Urothelium cell line (cell line): ENCODE measurements around the gene NAPB.

Experiments
- DNase-seq: peaks from one replicate; pipeline ENCODE4 v3.0.0; 2011; ENCODE audit warnings: low spot score, mixed read lengths
- FAIRE-seq: peaks from 2 replicates; lab custom pipeline; 2011; peaks lifted over from hg19 to GRCh38; lab: Jason Lieb, UNC

NAPB gene

DNA sequence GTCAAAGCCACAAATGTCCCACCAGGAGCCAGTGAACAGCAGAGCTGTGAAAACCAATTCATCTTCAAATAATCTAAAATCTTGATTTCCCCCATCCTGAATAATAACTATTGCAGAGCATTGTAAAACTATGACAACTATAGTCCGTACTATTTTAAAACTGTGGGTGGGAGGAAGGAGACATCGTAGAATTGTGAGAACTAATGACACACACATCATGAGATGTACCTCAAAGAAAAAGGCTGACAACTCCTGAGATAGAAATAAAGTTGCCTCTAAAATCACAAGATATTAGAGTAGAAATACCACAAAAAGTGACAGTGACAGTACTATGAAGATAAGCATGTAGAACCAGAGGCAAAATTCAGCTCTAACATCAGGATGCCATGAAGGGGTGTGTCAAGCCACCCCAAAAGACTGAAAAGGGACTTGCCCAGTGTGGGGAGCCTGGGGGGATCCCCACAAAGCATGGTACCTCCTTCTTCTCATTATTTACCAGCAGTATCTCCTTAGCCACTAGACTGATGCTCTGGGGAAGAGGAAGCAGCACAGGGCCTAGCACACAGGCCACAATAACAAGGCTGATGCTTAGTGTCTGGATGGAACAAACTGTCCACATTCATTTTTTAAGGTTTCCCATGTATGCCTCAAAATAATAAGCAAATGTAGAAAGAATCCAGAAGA, 13.4 kb downstream of the NAPB start:
- no peak for FAIRE-seq

DNA sequence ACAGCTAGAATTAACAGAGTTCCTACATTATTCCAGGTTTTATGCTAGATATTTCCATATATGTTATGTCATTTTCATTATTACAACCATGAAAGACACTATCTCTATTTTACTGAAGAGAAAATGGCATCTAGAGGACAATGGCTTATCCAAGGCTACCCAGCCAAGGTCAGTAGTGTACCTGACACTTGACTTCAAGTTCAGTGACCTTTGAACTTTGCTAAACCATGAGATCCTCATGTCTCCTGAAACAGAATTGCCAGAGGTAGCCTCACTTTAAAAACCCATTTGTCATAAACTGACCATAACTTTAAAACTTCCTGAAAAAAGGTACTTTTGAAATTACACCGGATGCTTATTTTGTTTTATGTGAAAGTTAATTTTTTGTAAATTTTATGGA, 14.4 kb downstream of the NAPB start:
- FAIRE-seq (no peak), DNase-seq (no peak)

More for the DNA sequence above, 13.4 kb downstream of the NAPB start:
- no peak for DNase-seq

DNA sequence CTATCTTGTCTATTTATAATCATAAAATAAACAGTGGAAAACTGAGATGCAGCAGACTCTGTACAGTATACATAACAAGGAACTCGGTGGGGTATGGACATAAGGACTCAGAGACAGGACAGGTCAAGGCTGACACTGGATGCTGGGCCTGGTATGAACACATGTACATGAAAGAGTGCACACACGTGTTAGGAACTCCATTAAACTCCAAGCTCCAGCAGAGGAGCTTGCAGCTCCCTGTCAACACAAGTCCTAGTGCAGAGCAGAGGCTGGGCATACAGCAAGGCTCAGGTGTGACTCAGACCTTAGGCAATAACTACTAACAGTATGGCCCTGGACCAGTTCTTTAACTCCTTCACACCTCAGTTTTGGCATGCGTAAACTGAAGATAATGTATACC, 17.1 kb downstream of the NAPB start:
- no peak for FAIRE-seq
- no peak for DNase-seq

DNA sequence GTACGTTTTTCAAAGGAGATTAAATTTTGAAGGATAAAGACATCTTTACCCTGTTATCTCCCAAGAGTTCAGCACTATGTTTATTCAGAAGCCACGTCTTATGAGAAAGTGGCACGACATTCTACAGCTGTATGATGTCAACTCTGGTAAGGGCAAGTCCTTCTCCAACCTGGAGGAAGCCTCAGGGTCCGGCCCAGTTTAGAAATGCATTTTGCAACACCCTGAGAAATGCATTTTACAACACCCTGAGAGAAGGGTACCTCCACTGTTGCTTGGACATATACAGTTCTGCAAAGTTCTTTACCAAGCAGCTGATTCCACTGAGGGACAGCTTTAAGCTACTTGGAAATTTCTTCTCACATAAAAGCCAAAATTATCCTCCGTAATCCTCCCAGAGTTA, 17.5 kb downstream of the NAPB start:
- no peak for FAIRE-seq
- DNase-seq = no peak

DNA sequence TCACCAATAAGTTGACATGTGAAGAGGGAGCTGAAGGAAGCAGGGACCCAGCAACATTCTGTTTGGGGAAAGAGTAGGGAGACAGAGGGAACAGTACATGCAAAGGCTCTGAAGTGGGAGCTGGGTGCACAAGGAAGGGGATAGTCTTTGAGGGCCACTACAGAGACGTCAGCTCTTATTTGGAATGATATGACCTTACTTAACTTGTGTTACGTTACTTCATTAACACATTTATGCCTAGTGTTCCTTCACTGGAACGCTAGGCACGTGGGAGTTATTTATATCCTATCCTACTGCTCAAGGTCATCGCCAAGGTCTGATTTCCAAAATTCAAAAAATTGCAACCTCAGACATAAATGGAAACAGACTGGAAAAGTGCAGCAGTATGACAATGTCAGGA, 20.2 kb downstream of the NAPB start:
- DNase-seq (no peak), FAIRE-seq (no peak)

DNA sequence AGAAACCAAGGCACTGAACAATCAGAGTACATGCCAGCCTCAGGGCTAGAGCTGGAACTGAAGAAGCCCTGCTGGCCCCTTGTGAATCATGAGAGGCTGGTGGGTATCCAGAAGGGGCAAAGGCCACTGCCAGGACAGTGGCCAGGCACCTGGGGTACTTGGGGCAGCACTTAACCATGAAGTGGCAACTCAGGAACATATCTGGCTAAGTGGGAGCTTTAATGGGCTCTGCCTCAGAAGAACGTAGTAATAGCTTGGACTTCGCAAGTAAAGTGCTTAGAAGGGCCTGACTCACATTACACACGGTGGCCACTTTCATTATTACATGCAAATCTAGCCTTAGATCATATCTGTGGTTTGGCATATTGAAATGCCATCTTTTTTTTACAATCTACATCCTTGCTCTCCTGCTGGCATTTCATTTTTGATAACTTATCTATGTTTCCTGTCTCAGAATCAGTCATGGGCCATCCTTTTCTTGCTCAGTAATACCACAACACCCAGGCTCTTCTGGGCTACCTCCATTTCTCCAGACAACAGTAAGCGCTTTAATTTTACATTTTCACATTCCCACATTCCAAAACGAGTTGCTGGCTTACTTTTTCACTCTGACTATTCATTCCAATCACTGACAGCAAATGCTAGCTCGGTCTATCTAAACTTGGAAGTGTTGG, 21.6 kb downstream of the NAPB start:
- DNase-seq = no peak
- FAIRE-seq = no peak

DNA sequence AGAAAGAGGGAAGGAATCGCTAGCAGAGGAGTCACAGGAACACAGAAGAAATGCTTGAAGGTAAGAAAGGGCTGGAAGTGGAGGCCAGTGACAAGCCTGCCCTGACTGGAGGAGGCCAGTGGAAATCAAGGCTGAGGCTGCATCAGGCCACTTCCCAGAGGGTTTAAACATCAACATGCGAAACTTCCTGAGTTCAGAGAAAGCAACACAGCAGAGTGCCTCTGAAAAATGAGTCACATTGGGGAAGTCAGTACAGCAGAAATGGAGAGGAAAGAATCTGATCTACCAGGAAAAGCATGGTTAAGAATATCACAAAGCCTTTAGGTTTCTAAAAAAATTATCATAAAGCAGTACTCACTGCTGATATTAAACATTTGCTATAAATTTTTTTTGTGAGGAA, 23.3 kb downstream of the NAPB start:
- no peak for DNase-seq
- no peak for FAIRE-seq

DNA sequence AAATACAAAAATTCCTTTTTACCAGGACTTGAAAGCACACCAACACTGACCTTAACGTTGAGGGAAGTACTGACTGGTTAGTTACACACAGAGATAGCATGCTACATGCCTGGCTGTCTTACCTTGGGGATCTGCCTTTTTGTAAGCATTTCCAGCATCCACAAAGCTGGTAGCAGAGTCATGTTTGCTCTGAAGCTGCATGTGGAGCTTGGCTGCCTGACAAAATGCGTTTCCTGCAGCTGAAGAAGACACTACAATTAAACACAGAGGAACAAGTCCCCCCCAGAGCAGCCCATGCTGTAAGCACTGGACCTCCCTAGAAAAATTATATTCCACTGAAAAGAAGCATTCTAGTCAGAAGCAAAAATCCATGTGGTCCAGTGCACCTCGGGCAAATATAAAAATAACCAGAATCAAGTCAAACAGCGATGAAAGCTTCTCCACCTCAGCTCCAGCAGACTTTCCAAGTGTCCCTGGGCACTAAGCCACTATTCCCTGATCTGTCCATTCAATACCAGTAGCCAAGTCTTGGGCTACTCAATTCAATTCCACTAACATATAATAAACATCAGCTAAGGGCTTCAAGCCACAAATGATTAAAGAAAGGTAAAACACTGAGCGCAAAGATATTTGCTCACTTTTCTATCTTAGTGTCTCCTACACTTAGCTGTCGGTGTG, 24.2 kb downstream of the NAPB start:
- FAIRE-seq (no peak), DNase-seq (no peak)

DNA sequence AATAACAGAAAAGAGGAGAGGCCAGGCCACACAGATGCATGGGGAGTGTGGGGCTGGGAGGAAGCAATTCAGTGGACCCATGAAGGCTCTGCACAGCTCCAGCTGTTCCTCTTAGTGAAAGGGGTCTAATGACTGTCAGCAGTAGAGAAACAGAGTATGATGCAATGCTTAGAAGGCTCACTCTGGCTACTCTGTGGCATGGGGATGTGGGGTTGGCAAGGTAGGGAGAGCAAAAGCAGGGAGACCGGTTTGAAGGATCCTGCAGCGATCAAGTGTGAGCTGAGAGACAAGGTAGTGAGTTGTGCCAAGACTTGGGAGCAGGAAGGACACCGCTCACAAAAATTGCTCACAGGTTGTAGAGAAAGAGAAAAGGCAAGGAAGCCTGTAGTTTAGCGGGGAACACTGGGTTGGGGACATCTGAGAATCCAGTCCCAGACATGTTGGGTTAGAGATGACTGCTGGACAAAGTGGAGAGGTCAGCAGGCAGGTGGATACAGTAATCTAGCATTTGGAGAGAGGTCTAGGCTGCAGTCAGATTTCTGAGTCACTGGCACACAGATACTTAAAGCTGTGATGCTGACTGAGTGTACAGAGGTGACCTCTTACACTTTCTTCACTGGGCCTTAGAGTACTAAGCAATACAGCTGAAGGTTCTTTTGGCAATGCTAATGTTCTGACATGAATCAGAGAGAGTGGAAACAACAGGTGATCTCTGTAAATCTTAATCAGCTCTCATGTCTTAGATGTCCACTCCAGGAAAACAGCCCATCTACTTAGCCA, 27.1 kb downstream of the NAPB start:
- FAIRE-seq = no peak

DNA sequence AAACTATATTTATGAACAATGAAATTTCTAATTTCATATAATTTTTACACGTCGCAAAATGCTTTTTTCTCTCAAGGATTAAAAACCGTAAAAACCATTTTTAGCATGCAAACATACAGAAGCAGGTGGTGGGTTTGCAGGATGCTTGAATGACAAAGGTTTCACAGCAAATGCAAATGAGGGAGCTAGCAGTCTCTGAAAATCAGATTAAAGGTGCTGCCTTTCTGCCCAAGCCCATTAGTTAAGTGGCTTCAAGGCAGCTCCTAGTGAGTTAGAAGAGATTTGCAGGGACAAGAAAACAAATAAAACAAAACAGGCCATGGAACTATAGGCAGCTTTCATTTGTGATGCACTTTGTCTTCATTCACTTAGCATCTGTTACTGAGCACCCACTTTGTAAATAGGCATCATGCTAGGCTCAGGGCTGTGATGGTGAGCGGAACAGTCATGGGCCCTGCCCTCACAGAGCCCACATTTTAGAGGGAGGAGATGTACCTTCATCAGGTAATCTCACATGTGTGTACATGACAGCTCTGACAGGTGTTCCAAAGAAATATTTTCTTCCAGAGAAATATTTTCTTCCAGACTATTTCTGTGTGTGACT, 29.5 kb downstream of the NAPB start:
- FAIRE-seq (no peak), DNase-seq (no peak)

More for the DNA sequence above, 27.1 kb downstream of the NAPB start:
- DNase-seq = no peak

DNA sequence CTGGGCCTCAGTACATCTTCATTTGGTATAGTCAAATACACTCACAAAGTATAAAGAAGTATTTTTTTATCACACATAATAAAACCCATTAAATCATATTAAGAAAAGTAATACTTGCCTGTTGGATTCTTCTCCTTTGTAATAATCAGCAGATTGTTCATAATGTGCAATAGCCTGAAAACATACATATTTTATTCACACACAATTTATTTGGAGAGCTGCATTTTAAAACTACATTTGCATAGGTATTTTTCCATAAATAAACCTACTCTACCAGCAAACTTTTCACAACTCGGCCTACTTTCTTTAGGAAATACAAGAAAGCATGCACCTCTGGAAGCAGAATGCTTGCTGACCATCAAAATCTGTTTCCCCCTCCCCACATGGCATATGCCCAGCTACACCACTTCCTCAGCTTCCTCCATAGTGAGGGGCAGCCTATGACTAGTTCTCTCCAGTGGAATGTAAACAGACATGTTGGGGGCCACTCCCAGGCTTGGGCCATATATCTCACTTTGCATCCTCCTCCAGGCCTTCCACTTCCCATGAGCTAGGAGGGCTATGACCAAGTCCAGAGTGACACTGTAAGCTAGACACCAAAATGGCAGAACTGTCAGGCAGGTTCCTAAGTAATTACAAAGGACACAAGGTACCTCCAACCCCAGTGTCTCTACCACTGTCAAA, 31.1 kb downstream of the NAPB start:
- no peak for FAIRE-seq
- DNase-seq = no peak

DNA sequence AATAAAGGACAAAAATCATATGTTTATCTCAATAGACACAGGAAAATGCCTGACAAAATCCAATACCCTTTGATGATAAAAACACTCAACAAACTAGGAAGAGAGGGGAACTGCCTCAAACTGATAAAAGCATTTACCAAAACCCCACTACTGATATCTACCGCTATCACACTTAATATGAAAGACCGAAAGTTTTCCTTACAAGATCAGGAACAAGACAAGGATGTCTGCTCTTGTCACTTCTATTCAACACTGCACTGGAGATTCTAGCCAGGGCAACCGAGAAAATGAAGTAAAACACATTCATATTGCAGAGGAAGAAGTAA, 34.2 kb downstream of the NAPB start:
- DNase-seq (no peak), FAIRE-seq (no peak)

DNA sequence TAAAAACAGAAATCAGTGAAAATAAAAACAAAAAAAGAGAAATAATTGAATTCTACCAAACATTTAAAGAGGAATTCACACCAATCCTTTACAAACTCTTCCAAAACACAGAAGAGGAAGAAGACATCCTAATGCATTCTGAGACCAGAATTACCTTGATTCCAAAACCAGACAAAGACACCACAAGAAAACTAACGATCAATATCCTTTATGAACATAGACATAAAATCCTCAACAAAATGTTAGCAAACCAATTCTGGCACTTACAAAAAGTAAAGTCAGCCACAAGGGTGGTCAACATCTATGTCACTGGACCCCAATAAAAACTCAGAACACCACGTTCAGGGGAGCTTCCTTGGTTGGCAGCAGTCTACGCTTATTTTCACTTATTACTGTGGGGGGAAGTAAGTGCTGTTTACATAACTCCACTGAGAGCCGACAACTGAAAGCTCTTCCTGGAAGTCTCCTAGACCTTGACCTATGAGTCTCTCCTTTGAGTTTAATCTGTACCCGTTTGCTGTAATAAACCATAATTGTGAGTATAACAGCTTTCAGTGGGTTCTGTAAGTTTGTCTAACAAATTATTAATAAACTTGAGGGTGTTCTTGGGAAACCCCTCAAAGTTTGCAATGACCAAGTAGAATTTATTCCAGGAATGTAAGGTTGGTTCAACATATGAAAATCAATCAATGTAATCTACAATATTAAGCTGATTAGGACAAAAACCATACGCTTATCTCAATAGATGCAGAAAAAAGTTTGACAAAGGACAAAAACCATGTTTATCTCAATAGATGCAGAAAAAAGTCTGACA, 34.8 kb downstream of the NAPB start:
- no peak for FAIRE-seq
- DNase-seq = no peak

DNA sequence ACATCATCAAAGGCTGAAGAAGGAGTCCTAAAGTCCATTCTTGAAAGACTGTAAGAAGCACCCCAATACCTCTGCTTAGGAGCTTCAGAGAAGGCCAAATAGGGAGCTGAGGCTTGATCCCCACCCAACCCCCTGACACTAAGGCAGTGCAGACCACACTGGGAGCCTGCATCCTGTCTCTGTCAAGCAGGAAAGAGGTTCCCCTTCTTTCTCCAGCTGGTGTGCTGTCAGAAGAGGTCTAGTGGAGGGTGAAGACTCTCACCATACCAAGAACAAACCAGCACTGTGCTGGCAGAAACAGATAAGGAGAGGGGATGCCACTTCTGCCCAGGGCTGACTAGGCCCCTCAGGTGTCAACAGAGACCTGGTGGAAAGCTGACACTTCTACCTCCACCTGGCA, 39.4 kb downstream of the NAPB start:
- FAIRE-seq (no peak), DNase-seq (no peak)

DNA sequence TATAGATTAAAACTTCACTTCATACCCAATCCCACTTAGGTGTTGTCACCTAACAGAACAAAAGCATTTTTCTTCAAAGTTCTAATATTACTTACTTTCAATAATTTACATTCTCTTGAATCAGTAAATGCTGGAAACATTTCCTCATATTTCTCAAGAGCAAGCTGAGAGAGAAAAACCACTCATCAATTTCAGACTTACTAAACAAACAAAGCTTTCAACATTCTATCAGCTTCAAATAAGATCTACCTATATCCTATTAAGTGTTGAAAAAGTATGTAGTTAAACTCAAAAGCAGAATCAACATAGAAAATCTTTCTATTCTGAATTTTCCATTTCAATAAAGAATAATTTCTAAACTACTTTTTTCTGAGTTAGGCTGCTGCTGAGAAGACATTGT, 41.5 kb downstream of the NAPB start:
- FAIRE-seq (no peak), DNase-seq (no peak)

DNA sequence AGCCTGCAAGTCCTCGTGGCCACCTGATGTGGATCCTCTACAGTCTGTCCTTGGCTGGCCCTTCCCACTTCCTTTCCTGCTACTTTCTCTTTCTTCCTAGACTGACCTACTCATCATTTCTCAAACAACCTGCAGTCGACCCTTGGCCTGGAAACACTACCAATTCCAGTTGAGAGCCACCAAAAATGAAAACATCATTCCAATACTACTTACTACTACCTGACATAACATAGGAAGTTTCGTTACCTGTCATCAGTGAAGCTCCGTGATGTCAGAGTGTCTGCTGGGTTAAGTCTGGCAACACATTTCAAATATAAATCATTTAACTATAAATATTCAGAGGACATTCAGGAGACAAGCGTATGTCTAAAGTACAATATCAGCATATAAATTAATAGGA, 45.5 kb downstream of the NAPB start:
- FAIRE-seq = no peak
- no peak for DNase-seq

DNA sequence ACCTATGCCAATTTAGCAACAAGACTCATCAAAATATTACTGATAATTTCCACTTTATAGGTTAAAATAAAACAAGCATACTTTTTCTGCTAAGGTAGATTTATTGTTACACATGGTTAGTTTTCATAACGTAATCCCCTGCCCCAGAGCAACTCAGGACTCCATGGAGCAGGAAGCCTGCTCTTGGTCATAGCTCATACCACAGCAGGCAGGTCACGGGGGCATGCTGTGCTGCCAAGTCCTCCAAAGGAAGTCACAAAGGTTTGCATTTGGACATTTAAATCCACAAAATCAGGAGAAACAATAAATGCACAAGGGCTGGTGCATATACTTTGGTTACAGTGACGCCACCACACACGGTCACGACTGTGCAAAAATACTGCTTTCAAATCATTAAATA, 46.8 kb downstream of the NAPB start:
- FAIRE-seq (no peak), DNase-seq (no peak)

DNA sequence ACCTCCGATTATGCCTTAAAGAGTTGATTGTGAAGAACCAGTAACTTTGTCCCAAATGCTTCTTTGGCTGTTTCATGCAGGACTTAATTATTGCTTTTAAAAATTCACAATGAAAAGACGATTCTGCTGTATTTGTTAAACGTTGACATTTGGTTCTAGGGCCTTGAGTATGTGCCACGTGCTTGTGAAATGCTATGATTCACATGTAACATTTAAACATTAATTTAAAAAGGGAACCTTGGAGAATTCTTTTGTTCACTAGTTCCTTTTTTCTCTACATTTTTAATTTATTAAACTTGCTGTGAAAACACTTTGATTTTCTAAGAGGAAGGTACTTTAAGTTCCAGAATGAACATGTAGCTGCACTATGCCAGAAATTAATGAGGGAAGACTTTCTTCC, 49.8 kb downstream of the NAPB start:
- no peak for DNase-seq
- FAIRE-seq = no peak

DNA sequence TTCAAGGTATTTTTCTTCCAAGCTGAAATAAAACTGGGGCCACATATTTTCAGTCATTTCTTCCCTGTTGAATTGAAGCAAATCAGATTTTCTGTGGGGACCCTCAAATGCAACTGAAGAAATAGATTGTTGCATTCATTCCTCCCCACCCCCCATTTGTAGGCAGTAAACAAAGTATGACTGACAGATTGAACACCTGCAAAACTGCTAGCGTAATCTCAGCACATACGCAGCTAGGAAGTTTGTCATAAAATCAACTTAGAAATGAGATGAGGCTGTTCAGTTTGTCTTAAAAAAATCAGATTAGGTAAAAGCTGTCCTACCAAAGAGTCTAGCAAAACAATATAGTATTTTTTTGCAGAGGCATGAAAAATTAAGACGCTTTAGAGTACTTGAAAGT, 50.4 kb downstream of the NAPB start:
- FAIRE-seq (no peak), DNase-seq (no peak)

DNA sequence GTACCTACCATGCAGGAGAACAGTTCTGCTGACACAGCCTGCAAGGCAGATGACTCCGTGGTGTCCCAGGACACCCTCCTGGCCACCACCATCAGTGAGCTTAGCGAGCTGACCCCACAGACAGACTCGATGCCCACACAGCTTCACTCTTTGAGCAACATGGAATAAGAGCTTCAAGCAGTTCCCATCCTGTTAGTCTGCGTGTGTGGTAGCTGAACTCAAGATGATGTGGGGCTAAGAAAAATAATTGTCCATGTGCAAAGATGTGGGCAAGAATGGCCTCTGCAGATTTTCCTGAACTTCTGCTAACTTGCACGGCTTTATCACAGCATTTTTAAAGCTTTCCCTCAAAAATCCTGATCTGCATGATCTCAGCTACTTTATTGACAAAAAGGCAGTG, 51.0 kb downstream of the NAPB start:
- DNase-seq (no peak), FAIRE-seq (no peak)
